GM12801 (cell line): Measurements from ENCODE around the gene WNT16.

Experiments
- TF ChIP-seq, protein P1 (sequence below): IDR thresholded peaks from one replicate; pipeline ENCODE4 v1.5.1; 2011; ENCODE audit warnings: control low read depth; ENCODE audit not compliant: insufficient read length; ENCODE audit errors: extremely low read depth

Gene WNT16

DNA sequence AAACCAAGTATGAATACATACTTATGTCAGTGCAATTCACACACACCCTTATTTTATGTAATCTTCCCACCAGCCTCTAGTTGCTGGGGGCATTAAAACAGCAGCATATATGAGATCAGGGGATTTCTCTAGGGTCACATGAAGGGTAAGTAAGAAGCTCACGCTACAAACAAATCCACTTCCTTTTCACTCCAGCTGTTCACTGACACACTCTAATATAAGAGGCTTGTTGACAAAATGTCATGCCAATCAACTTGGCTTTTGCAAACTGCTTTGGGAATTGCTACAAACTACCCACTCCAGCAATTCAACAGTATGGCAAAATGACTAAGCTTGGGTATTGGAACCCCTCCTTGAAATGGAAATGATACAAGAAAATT, 57.0 kb downstream of the WNT16 start:
- TF ChIP-seq, protein P1, sequence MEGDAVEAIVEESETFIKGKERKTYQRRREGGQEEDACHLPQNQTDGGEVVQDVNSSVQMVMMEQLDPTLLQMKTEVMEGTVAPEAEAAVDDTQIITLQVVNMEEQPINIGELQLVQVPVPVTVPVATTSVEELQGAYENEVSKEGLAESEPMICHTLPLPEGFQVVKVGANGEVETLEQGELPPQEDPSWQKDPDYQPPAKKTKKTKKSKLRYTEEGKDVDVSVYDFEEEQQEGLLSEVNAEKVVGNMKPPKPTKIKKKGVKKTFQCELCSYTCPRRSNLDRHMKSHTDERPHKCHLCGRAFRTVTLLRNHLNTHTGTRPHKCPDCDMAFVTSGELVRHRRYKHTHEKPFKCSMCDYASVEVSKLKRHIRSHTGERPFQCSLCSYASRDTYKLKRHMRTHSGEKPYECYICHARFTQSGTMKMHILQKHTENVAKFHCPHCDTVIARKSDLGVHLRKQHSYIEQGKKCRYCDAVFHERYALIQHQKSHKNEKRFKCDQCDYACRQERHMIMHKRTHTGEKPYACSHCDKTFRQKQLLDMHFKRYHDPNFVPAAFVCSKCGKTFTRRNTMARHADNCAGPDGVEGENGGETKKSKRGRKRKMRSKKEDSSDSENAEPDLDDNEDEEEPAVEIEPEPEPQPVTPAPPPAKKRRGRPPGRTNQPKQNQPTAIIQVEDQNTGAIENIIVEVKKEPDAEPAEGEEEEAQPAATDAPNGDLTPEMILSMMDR: no peak

DNA sequence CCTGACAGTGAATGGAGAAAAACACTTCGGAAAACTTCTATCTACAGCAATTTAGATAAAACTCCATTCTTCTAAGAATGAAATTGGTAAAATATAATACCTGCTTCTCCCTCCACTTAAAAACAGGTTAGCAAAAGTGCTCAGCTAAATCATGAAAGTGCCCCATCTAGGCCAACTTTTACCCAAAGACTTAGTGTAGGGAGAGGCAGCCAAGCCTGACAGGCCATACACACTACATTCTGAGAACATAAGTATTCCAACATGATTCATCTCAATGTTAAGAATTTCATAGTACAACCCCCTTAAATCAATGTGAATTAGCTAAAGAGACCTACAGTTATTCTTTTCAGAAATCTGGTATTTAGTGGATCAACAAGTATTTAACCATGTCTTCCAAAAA, 60.1 kb downstream of the WNT16 start:
- TF ChIP-seq, protein P1: no peak

DNA sequence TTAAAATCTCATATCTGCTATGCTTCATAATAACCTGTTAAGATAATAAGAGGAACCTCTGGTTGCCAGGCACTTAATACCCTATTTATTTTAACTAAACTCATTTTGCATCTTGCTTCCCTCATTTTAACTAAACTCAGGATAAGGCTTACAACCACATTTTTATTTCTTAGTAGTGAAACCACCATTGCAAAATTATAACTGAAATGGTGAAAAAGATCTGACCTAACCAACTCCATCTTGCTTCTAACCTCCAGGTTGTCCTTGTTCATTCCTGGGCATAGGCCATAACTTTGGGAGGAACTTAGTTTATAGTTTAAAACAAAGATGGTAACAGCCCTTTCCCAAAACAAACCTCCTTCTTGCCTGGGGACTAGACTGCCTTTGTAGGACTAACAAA, 61.3 kb downstream of the WNT16 start:
- TF ChIP-seq, protein P1: no peak

DNA sequence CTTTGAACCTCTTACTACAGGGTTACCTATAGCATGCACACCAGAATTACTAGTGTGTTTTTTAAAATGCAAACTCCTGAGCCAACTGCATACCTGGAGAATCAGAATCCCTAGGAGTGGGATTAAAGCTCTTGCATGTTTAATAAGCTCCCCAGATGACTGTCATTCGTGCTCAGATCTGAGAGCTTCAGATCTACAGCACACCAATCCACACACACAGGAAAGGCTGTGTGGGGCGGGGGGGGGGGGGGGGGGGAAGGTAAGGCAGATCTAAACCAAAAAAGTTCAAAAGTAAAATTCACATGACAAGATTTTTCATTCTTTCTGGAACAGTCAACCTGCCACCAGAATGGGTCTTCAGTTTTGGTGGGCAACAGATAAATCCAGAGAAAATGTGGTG, 61.8 kb downstream of the WNT16 start:
- TF ChIP-seq, protein P1: no peak
